GM19023 (cell line): ENCODE data around the gene SDR42E2.
"Not testable (repeated sequence)": the region's sequence is repeated elsewhere in the genome, so short reads cannot be mapped to it uniquely, and the experiment has no call there.

Experiments used
- ATAC-seq: cut with Tn5 transposase; IDR thresholded peaks from one replicate; pipeline ENCODE4 v1.9.1; 2021; ENCODE audit warnings: mild to moderate bottlenecking, moderate library complexity; ENCODE audit not compliant: unreplicated experiment

The SDR42E2 gene

DNA sequence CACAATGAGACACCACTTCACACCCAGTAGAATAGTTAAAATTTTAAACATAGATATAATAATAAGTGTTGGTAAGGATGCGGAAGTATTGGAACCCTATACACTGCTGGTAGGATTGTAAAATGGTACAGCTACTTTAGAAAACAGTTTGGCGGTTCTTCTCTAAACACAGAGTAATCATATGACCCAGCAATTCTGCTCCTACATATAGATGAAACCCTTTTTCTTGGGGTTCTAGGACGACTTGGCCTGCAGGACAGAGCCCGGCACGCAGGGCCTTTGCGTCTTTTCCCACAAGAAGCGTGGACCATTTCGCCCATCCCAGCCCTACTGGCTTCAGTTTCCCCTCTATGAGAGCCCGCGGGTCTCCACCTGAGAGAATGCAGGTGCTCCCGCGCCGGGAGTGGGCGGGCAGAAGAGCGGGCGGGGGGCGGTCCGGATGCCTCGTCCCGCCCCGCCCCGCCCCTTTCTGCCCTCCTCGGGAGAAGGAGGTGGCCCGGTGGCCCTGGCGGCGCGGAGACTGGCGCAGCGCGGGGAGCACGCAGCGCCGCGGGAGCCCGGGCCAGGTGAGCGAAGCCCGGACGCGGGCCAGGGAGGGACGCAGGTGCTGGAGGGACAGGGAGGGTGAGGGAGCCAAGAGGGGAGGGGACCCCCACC, at the start of gene SDR42E2:
Gene SDR42E2 (plus strand): TSS at position 508 of the 657 bp plus-strand sequence. CDS start 3,077 bp downstream, outside the sequence.
- no peak for ATAC-seq

GRCh38 chr16:22116095-22116700, 46.1 kb upstream of the SDR42E2 start:
- no peak for ATAC-seq

GRCh38 chr16:22117609-22118008, 44.7 kb upstream of the SDR42E2 start:
- ATAC-seq, result no peak

- ATAC-seq, result no peak
Observed at GRCh38 chr16:22120440-22120839, 41.9 kb upstream of the SDR42E2 start.

GRCh38 chr16:22122239-22122638, 40.1 kb upstream of the SDR42E2 start:
- no peak for ATAC-seq

GRCh38 chr16:22123146-22123545, 39.2 kb upstream of the SDR42E2 start:
- no peak for ATAC-seq

- no peak for ATAC-seq
Observed at GRCh38 chr16:22123759-22124490, 38.4 kb upstream of the SDR42E2 start.

DNA sequence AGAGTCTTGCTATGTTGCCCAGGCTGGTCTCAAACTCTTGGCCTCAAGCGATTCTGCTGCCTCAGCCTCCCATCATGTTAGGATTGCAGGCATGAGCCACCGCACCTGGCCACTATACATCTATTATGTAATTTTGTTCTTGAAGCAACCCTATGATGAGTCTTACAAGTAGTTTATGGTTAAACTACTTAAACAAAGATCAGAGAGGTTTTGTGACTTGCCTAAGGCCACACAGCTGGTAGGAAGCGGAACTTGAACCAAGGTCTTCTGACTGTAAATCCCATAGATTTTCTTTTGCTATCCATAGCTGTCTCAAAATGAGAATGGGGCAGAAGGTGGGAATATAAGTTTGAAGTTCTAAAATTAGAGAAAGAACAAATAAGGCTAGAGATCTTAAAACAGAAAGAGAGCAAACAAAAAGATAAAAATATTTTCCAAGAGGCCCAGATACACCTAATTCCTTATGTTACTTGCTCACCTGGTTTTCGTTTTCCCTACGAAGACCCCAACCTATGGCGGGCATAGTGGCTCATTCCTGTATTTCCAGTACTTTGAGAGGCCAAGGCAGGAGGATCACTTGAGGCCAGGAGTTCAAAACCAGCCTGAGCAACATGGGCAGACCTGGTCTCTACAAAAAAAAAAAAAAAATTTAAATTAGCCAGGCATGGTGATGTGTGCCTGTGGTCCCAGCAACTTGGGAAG, 37.6 kb upstream of the SDR42E2 start:
- ATAC-seq, result no peak

DNA sequence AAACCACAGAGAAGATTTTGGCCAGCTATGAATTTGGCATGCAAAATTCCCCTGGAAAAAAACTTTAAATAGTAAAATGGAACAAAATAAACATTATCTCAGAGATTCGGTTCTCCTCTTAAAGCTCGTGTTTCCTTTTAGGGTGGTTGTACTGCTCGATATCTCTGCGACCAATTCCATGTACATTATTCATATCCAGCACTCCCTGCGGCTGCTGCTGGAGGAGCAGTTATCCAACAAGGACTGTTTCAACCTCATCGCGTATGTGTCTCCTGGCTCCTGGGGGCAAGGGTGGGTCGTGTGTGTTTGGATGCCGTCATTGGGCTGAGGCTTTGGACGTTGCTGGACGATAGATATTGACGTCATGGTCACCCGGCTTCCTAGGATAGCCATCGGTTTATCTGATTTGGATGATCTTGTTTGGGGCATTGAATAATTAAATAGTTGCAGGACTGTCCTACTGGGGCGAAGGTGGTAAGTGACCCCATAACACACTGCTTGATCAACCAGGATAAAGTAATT, 36.2 kb upstream of the SDR42E2 start:
- no peak for ATAC-seq

GRCh38 chr16:22128537-22128936, 33.8 kb upstream of the SDR42E2 start:
- not testable (repeated sequence) for ATAC-seq

DNA sequence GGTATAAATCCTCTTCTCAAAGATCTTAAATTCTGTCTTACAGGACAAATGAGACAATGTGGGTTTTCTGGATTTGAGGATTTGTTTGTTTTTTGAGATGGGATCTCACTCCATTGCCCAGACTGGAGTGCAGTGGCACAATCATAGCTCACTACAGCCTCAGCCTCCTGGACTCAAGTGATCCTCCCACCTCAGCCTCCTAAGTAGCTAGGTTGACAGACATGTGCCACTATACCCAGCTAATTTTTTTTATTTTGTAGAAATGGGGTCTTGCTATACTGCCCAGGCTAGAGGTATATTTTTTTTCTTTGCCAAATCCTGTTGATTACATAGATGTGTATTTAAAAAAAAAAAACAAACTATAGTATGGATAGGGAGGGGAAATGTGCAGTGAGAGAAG, 31.8 kb upstream of the SDR42E2 start:
- ATAC-seq, result no peak

DNA sequence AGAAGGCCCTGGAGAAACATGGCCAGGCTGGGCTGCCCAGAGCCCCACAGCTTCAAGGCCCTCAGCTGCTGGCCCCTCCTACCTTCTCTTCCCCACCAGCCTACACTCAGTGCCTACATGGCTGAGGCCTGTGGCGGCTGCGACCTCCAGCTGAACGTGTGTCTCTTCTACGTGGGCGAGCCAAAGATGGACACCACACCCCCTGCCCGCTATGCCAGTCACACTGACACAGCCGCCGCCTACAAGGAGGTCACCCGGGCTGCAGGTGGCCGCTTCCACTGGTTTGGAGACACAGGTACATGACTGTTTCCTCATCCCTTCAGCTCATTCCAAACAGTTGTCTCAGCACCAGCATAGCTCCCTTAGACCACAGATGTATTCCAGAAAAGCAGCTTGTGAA, 29.5 kb upstream of the SDR42E2 start:
- ATAC-seq, result no peak

- ATAC-seq, result no peak
Observed at GRCh38 chr16:22138482-22138881, 23.8 kb upstream of the SDR42E2 start.

DNA sequence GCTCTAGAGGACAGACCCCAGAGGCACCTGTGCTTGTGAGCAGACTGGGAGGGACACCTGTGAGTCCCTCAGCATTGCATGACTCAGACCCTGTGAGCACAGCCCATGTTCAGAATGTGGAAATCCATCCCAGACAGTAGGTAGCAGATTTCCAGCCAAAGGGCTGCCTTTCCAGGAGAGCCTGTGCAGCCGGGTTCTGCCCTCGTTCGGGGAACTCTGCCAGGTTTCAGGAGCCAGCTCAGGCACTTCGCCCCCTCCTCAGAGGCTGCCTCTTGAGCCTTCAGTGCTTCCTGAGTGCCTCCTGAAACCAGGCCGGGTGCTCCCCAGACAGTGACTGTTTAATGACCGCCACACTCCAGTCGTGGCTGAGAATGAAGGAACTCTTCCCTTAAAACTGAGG, 23.3 kb upstream of the SDR42E2 start:
- no peak for ATAC-seq

DNA sequence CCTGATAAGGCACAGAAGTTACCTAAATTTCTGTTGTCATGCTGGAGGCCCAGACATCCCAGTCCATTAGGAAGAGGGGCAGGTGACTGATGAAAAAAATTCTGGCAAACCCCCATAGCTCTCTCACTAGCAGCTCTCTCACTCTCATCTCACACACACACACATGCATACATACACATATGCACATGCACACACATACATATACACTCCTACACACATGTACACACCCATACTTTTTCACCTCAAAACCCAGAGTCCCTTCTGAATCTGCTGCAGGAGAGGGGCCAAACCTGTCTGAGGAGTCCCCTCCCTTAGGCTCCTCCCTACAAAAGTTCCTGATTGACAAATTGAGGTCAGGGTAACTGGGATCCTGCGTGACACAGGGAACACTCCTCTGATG, 22.6 kb upstream of the SDR42E2 start:
- ATAC-seq, result no peak

- ATAC-seq, result no peak
Observed at GRCh38 chr16:22141767-22142166, 20.5 kb upstream of the SDR42E2 start.

- ATAC-seq, result no peak
Observed at GRCh38 chr16:22144520-22144919, 17.8 kb upstream of the SDR42E2 start.

- no peak for ATAC-seq
Observed at GRCh38 chr16:22147853-22148252, 14.5 kb upstream of the SDR42E2 start.

- ATAC-seq, result no peak
Observed at GRCh38 chr16:22151246-22151998, 10.9 kb upstream of the SDR42E2 start.

GRCh38 chr16:22152316-22152715, 10.0 kb upstream of the SDR42E2 start:
- no peak for ATAC-seq

GRCh38 chr16:22153078-22153477, 9.2 kb upstream of the SDR42E2 start:
- ATAC-seq, result not testable (repeated sequence)
